A673 (cell line): ENCODE measurements around the gene LGALS3BP.

Experiments
- CTCF ChIP-seq: fragments of 300-800, 200-600 bp; sonication (generic); conservative IDR thresholded peaks from 2 replicates; pipeline ENCODE4 v1.5.1; 2017; ENCODE audit warnings: low read depth, mild to moderate bottlenecking, antibody characterized with exemption, low read length, moderate library complexity, mixed read lengths
- EZH2 ChIP-seq: fragments of 200-600 bp; sonication (generic); IDR thresholded peaks from 2 replicates; pipeline ENCODE4 v1.6.1; 2017; ENCODE audit warnings: borderline replicate concordance, low read depth, mild to moderate bottlenecking, mixed read lengths, antibody characterized with exemption, low read length; ENCODE audit not compliant: poor library complexity, severe bottlenecking

GRCh38 chr17:78996781-78997201, 17.1 kb upstream of the LGALS3BP start:
- no peak for TF ChIP-seq CTCF
- TF ChIP-seq EZH2, result no peak
